Skeletal muscle cell (primary cell): ENCODE measurements around the gene NBEAL2.

Experiments
- DNase-seq: peaks from one replicate; pipeline ENCODE4 v3.0.0-alpha.2; 2010; ENCODE audit warnings: low read depth
- H3K4me3 ChIP-seq: 2 replicates; pipeline ENCODE4 v1.5.1; 2011; ENCODE audit warnings: low read depth, mild to moderate bottlenecking, control low read depth, low read length, moderate library complexity

The NBEAL2 gene

DNA sequence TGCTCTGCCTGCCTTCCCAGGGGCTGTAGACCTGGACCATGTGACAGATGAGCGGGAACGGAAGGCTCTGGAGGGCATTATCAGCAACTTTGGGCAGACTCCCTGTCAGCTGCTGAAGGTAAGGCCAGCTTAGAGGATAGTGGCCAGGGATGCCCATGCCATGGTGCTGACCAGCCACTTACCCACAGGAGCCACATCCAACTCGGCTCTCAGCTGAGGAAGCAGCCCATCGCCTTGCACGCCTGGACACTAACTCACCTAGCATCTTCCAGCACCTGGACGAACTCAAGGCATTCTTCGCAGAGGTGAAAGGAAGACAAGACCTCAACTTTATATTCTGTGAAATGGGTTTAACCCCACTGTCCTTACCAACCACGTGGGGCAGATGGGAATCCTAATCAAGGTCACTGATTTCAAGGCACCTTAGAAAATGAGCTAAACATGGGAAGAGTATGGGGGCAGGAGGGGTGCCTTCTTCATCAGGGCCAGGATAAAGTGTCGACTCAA, 26.7 kb downstream of the NBEAL2 start:
- no peak for DNase-seq
- no peak overlapping the region for H3K4me3 ChIP-seq

DNA sequence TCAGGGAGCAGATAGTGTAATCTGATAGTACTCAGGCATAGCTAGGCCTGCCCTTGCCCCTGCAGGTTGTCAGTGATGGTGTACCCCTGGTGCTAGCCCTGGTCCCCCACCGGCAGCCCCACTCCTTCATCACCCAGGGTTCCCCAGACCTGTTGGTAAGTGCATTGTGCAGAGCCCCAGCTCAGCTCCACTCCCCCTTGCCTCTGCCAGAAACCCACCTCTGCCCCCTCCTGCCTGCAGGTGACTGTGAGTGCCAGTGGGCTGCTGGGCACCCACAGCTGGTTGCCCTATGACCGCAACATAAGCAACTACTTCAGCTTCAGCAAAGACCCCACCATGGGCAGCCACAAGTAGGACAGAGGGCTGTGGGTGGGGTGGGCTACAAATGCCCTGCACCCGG, 27.5 kb downstream of the NBEAL2 start:
- no peak overlapping the region for H3K4me3 ChIP-seq
- DNase-seq = no peak

DNA sequence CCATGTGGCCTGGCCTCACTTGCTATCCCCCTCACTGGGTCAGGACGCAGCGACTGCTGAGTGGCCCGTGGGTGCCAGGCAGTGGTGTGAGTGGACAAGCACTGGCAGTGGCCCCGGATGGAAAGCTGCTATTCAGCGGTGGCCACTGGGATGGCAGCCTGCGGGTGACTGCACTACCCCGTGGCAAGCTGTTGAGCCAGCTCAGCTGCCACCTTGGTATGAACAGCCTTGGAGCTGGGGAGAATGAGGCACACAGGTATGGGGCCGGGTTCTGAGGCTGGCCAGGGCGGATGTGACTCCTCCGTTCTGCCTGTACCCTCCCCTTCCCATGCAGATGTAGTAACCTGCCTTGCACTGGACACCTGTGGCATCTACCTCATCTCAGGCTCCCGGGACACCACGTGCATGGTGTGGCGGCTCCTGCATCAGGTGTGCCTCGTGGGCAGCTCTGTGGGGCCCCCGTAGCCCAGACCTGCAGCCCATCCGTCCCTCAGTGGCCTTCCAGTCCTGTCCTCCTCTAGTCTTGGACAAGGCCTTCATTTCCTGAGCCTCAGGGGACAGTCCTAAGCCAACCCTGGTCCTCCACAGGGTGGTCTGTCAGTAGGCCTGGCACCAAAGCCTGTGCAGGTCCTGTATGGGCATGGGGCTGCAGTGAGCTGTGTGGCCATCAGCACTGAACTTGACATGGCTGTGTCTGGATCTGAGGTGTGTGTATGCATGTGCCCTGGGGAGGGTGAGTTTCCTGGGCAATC, 28.2 kb downstream of the NBEAL2 start:
- H3K4me3 ChIP-seq = no peak overlapping the region
- no peak for DNase-seq

DNA sequence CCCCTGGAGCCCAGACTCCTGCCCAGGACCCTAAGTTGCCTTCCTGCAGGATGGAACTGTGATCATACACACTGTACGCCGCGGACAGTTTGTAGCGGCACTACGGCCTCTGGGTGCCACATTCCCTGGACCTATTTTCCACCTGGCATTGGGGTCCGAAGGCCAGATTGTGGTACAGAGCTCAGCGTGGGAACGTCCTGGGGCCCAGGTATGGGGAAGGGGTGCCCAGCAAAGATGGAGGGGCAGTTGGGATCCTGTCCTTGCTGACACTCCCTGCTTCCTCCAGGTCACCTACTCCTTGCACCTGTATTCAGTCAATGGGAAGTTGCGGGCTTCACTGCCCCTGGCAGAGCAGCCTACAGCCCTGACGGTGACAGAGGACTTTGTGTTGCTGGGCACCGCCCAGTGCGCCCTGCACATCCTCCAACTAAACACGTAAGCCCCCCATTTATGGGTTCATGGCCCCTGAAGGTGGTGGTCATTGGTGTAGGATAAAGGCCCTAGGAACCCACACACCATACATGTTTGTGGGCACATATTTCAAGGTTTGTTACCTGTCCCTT, 28.8 kb downstream of the NBEAL2 start:
- no peak for DNase-seq
- no peak overlapping the region for H3K4me3 ChIP-seq

DNA sequence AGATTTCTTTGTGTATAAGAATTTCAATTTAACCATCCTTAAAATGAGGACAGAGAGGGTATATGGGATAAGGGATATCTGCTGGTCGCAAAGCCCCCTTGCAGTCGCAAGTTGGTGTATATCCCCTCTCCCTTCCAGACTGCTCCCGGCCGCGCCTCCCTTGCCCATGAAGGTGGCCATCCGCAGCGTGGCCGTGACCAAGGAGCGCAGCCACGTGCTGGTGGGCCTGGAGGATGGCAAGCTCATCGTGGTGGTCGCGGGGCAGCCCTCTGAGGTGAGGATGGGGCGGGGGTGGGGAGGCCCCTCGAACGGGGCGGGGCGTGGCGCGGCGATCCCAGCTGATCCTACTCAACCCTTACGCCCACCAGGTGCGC, 29.4 kb downstream of the NBEAL2 start:
- peak overlapping the region; percentile 54 for H3K4me3 ChIP-seq
- DNase-seq = no peak

DNA sequence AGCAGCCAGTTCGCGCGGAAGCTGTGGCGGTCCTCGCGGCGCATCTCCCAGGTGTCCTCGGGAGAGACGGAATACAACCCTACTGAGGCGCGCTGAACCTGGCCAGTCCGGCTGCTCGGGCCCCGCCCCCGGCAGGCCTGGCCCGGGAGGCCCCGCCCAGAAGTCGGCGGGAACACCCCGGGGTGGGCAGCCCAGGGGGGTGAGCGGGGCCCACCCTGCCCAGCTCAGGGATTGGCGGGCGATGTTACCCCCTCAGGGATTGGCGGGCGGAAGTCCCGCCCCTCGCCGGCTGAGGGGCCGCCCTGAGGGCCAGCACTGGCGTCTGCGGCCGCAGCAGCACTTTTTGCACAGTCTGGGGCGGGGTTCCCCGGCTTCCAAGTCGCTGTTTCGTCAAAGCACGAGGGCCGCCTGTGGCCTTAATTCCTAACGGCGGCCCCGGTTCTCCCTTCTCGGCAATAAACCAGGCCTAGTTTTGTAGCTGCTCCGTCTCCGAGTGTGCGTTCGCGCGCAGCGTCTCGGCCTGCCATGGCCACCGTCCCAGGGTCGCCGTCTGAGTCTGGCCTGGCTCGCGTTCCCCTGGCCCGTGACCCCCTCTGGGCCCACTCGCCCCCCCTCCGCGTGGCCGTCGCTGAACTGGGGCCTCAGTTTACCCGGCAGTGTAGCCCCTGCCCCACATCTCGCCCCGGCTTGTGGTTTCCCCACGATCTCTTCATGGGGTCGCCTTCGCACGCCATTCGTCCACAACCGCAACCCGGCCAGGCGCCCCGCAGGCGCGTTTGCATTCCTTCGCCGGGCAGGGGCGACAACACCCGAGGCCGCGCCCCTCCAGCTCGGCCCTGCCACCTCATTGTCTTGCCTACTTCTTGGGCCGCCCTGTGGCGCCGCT, 30.0 kb downstream of the NBEAL2 start:
- peak overlapping the region; percentile 54 for H3K4me3 ChIP-seq
- DNase-seq = peak; percentile 85

DNA sequence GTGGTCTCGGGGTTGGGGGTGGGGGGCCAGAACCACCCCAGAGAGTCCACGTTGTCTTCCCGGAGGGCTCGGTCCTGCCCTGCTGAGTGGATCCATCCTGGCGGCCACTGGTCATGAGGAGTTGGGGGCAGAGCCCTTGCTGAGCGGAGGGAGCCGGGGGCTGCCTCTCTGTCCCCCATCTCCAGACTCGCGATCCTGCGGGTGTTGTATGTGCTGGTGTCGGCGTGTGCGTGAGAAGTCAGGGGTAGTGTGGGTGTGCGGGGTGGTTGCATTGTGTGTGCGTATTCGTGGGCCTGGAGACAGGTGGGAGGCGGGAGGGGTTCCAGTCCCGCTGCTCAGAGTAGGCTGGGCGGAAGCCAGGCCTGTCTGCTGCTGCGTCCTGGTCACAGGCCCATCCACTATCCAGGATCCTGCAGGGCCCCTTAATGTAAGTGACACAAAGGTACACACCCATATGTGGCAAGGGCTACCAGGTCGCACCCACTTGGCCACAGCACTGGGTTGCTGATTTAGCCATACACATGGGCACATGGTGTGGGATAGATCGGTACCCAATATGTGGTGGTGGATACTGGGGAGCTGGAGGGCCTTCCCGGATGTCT, 30.7 kb downstream of the NBEAL2 start:
- DNase-seq = no peak
- H3K4me3 ChIP-seq = peak overlapping the region; percentile 54

DNA sequence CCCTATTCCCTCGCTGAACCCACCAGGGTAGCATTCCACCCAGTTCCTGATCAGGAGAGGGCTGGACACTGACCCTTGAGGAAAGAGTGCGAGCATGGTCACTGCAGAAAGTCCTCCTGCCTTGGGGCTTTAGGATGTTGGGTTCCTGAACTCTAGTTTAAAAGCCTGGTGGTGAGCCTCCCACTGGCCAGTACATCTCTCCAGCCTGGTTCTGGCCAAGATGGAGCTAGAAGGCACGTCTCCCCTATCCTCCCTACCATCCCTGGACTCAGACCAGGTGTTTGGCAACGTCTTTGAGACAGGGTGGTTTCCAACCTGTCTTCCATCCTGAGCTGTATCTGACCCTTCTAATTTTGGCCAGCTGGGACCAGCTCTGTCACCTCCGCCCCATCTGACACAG, 31.4 kb downstream of the NBEAL2 start:
- no peak for DNase-seq
- no peak overlapping the region for H3K4me3 ChIP-seq

DNA sequence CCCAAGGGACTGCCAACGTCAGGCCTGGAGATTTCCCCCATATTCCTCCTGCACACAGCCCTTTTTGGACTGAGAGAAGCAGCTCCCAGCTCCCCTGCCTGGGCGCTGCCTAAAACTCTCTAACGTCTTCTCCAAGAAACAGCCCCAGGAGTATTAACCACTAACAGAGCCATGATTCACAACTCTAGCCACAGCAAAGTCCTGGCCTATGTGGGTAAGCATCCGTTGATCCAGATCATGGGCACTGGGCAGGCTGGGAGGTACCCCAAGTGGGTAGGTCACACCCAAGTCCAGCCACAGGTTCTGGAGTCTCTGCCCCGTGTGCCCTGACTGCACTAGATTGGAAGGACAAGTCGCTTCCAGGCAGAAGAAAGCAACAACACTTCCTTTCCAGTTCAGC, 31.9 kb downstream of the NBEAL2 start:
- H3K4me3 ChIP-seq = no peak overlapping the region
- DNase-seq = no peak

DNA sequence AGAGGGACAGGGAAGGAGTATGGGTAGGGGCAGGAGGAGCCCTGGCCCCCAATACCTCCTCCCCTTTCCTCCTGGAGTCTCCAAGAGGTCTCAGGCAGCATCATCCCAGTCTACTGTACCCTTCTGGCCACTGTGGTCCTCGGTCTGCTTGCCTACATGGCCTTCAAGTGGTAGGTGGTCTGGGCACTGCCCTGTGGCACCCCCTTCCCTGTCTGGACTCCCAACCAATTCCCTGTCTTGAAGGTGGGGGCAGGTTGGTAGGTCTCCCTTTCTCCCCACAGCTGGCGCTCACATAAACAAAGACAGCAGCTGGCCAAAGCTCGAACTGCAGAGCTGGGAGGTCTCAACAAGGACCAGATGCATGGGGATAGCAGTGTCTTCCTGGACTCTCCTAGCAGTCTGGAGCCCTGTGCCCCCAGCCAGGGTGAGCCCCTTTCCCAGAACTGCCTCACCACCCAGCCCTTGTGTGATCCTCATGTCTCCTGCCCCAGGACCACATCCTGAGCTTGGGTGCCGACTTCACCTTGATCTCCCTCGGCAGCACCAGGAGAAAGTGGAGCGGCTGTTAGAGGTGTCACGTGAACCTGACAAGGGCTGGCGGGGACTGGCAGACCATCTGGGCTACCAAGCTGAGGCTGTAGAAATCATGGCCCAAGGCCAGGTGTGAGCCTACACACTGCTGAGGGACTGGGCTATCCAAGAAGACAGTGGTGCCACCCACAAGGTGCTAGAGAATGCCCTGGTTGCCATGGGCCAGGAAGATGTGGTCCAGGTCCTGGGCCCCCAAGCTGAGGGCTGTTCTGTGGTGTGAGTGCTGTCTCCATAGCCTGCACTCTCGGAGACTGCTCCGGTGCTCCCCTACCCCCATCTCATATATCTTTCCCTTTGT, 33.1 kb downstream of the NBEAL2 start:
- H3K4me3 ChIP-seq = no peak overlapping the region
- no peak for DNase-seq

DNA sequence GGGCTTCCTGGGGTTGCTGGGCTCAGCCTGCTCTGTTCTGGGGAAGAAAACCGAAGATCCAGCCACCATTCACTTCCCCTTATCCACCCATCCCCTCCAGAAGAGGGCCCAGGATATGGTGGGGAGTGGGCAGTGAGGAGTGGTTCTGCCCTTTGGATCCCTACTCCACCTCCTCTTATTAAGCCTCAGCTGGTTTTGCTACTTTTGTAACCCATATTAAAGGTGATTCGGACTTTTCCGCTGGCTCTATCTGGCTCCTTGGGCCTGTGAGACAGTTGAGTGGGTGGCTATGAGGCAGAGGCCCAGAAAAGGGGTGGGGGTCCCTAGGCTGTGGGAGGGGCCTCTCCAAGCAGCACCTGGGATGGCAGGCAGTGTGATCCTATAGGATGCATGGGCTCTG, 33.8 kb downstream of the NBEAL2 start:
- H3K4me3 ChIP-seq = no peak overlapping the region
- DNase-seq = no peak

DNA sequence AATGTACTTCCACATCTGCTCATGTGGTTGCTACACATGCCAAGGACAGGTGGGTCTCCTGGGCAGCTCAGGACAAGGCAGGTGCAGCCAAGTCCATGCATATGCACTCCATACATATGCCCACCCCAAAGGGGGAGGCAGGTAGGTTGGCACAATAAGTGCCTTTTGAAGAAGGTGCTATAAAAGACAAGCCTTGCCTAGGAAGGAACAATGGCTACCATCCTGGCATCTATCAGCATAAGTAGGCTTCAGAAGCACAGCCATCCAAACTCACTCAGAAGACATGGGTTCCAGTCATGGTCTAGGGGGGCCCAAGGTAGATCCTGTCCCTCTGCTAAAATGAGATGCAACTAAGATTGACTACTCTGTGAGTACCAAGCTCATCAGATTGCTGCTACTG, 34.6 kb downstream of the NBEAL2 start:
- H3K4me3 ChIP-seq = no peak overlapping the region
- DNase-seq = no peak

DNA sequence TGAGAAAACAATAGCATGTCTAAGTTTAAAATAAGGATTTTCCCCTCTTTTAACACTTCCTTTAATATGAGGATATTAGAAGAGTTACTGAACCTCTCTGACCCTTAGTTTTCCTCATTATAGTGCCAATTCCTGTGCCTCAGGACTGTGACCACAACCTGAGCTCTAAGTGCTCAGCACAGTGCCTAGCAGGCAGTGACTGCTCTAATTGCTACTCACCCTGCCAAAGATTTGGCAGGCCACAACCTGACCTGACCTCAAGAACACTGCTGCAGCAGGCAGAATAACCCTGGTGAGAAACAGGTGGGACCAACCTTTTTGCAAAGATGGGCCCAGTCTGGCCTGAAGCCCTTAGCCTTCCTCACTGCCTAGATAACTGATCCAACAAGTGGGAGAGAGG, 35.7 kb downstream of the NBEAL2 start:
- H3K4me3 ChIP-seq = no peak overlapping the region
- DNase-seq = no peak

DNA sequence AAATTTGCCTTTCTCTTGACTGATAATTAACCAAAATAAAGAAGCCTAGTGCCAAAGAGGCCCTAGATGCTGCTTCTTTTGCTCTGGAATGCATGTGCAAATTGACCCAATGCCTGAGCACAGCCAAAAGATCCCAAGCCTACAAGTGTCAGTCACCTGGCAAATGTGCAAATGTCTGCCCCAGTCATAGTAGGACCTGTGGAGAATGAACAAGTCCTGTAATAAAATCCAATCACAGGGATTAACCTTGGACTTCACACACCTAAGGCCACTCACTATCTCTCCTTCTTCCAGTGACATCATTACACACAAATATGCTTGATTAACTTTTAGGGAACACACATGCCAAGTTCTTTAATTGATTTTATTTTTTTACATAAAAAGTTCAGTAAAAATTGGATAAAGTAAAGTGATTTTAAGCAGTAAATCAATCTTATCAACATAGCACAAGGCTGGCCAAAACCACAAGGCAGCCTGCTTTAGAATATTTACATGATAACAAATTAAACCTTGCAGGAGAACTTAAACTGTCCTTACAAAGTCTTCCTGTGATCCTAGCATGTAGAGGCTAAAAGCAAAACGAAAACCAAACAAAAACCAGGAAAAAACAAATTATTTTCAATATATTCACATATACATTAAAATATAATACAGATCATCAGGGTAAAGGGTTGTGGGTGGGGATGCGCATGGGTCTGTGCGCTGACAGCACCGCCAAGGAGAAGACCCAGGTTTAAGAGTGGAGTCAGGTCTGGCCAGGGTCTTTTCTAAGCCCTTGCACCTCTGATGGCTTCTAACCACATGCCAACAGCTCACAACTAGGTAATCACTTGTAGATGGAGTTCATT, 36.8 kb downstream of the NBEAL2 start:
- DNase-seq = no peak
- no peak overlapping the region for H3K4me3 ChIP-seq

DNA sequence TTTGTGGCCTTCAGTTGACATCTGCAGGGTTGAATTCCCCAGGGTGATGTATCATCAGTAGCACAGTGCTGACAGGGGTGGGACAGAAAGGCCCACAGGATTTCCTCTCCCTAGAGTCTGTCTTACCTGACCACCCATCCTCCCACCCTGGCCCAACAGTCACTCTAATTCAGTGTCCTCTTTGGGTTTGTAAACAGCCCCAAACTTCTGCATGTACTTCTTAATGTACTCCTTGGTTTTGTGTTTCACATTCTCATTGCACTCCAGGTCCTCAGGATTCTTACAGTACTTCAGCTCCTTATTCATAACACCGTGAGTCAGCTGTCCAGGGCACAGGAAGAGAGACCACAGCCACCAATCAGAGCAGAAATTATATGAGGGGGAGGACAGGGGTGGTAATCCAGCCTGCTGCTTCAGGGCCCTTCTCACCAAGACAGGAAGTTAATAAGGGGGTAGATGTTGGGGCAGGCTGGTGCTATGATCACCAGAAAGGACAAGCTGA, 37.5 kb downstream of the NBEAL2 start:
- no peak overlapping the region for H3K4me3 ChIP-seq
- DNase-seq = peak; percentile 67

DNA sequence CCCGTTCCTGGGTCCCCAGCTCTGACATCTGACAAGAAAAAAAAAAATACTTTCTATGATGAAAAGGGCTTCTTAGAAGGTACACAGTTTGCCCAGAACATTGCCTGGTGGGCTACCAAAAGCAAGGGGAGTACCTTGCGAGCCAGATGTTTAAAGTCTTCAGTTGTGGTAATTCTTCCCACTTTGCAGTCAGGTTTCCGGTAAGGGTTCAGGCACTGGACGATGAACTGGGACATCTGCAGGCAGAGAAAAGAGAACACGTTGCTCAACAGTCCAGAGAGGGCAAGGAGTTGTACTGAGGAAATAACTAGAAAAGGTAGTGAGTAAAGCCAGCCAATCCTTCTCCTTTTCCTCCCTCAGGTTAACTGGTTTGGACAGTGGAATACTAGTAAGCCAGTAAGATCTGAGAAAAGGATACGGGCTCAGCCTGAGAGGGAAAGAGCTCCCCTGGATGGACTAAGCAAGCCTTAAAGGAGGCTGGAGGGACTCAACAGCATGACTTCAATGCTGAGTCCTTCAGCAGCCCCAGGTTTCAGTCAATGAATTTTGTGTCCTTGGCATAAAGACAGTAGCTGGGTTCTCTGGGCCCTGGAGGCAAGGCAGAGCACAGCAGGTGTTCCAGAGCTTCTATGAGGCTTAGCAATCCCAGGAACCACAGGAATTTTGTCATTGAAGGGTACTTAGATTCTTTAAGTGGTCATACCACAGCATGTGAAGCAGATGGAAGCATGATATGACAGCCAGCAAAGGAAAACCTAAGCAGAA, 38.2 kb downstream of the NBEAL2 start:
- no peak overlapping the region for H3K4me3 ChIP-seq
- no peak for DNase-seq

DNA sequence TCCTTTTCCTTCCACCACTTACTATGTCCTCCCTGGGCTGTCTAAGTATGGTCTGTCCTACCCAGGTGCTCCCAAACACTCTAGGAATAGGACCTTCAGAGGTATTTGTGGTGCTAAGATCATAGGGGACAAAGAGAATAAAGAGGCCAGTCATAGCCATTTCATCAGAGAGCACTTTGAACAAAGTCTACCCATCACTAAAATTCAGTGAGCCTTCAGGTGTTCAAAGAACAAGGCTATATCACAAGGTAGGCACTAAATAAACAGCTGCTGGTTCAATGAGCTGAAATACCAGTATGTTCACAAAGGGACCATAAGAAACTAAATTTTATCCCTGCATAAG, 38.8 kb downstream of the NBEAL2 start:
- no peak overlapping the region for H3K4me3 ChIP-seq
- no peak for DNase-seq
